ENCODE results near the gene ZNF407. TPM values are rescaled to one million over a fixed set of nuclear protein-coding genes. Genes with fewer than 3 reads are reported as not detected.
A peak's percentile ranks its signal among the peaks of the same experiment; 100 is the strongest.

The ZNF407 gene
- total RNA-seq, 1 donor from 2014 or later: 19.8 TPM

GRCh38 chr18:75062297-75062886 lies 464.7 kb downstream of the ZNF407 start:
- no peak for DNase-seq (ENCODE audit: low spot score)
- H3K9me3 Mint-ChIP-seq: no peaks in the 10 kb centered on the region
- H3K36me3 Mint-ChIP-seq (ENCODE audit: low read depth): peaks cover 3% of the 10 kb centered on the region
- H3K4me1 Mint-ChIP-seq (ENCODE audit: low read depth): no peaks in the 10 kb centered on the region
- intact Hi-C loops (cut with micrococcal nuclease): no loop called here
- H3K27ac Mint-ChIP-seq: no peak overlapping the region
- no peak overlapping the region for H3K4me3 Mint-ChIP-seq
- no peaks in the 10 kb centered on the region for H3K27me3 Mint-ChIP-seq (ENCODE audit: insufficient read depth)

GRCh38 chr18:75063196-75063595 lies 465.5 kb downstream of the ZNF407 start:
- intact Hi-C loops (cut with micrococcal nuclease): no loop called here
- DNase-seq (ENCODE audit: low spot score): no peak
- H3K36me3 Mint-ChIP-seq (ENCODE audit: low read depth): peaks cover 3% of the 10 kb centered on the region
- no peaks in the 10 kb centered on the region for H3K4me1 Mint-ChIP-seq (ENCODE audit: low read depth)
- H3K27me3 Mint-ChIP-seq (ENCODE audit: insufficient read depth): no peaks in the 10 kb centered on the region
- H3K9me3 Mint-ChIP-seq: no peaks in the 10 kb centered on the region
- no peak overlapping the region for H3K4me3 Mint-ChIP-seq
- no peak overlapping the region for H3K27ac Mint-ChIP-seq

GRCh38 chr18:75063615-75064512 lies 466.2 kb downstream of the ZNF407 start:
- no peak for DNase-seq (ENCODE audit: low spot score)
- no peaks in the 10 kb centered on the region for H3K4me1 Mint-ChIP-seq (ENCODE audit: low read depth)
- no peak overlapping the region for H3K27ac Mint-ChIP-seq
- H3K36me3 Mint-ChIP-seq (ENCODE audit: low read depth): peaks cover 3% of the 10 kb centered on the region
- H3K9me3 Mint-ChIP-seq: no peaks in the 10 kb centered on the region
- H3K4me3 Mint-ChIP-seq: no peak overlapping the region
- intact Hi-C loops (cut with micrococcal nuclease): no loop called here
- H3K27me3 Mint-ChIP-seq (ENCODE audit: insufficient read depth): no peaks in the 10 kb centered on the region

- Mint-ChIP-seq H3K36me3 (ENCODE audit: low read depth) (peaks cover 3% of the 10 kb centered on the region), H3K4me3 (no peak overlapping the region), H3K9me3 (no peaks in the 10 kb centered on the region), H3K27me3 (ENCODE audit: insufficient read depth) (no peaks in the 10 kb centered on the region), H3K4me1 (ENCODE audit: low read depth) (peaks cover 4% of the 10 kb centered on the region), H3K27ac (no peak overlapping the region)
- no peak for DNase-seq (ENCODE audit: low spot score)
- intact Hi-C loops (cut with micrococcal nuclease): no loop called here
Measured at GRCh38 chr18:75064513-75064905, 466.8 kb downstream of the ZNF407 start.

GRCh38 chr18:75065251-75066000 lies 467.8 kb downstream of the ZNF407 start:
- intact Hi-C loops (cut with micrococcal nuclease): no loop called here
- no peaks in the 10 kb centered on the region for H3K27me3 Mint-ChIP-seq (ENCODE audit: insufficient read depth)

GRCh38 chr18:75066021-75066880 lies 468.6 kb downstream of the ZNF407 start:
- Mint-ChIP-seq H3K4me3 (no peak overlapping the region), H3K27me3 (ENCODE audit: insufficient read depth) (no peaks in the 10 kb centered on the region), H3K27ac (no peak overlapping the region), H3K36me3 (ENCODE audit: low read depth) (peaks cover 3% of the 10 kb centered on the region), H3K9me3 (no peaks in the 10 kb centered on the region), H3K4me1 (ENCODE audit: low read depth) (peaks cover 21% of the 10 kb centered on the region)
- intact Hi-C loops (cut with micrococcal nuclease): no loop called here
- DNase-seq (ENCODE audit: low spot score): no peak

More at GRCh38 chr18:75065251-75066000, 467.8 kb downstream of the ZNF407 start:
- Mint-ChIP-seq H3K9me3 (no peaks in the 10 kb centered on the region), H3K4me1 (ENCODE audit: low read depth) (peaks cover 13% of the 10 kb centered on the region), H3K36me3 (ENCODE audit: low read depth) (peaks cover 3% of the 10 kb centered on the region), H3K27ac (no peak overlapping the region), H3K4me3 (no peak overlapping the region)
- no peak for DNase-seq (ENCODE audit: low spot score)

- Mint-ChIP-seq H3K27me3 (ENCODE audit: insufficient read depth) (no peaks in the 10 kb centered on the region), H3K36me3 (ENCODE audit: low read depth) (peaks cover 3% of the 10 kb centered on the region), H3K9me3 (no peaks in the 10 kb centered on the region), H3K4me3 (no peak overlapping the region), H3K27ac (no peak overlapping the region), H3K4me1 (ENCODE audit: low read depth) (peaks cover 26% of the 10 kb centered on the region)
- intact Hi-C loops (cut with micrococcal nuclease): no loop called here
- DNase-seq (ENCODE audit: low spot score): no peak
Measured at GRCh38 chr18:75066936-75067335, 469.3 kb downstream of the ZNF407 start.

- intact Hi-C loops (cut with micrococcal nuclease): no loop called here
- peaks cover 31% of the 10 kb centered on the region for H3K4me1 Mint-ChIP-seq (ENCODE audit: low read depth)
- no peak for DNase-seq (ENCODE audit: low spot score)
- H3K4me3 Mint-ChIP-seq: no peak overlapping the region
- H3K36me3 Mint-ChIP-seq (ENCODE audit: low read depth): peaks cover 3% of the 10 kb centered on the region
- no peaks in the 10 kb centered on the region for H3K27me3 Mint-ChIP-seq (ENCODE audit: insufficient read depth)
- H3K27ac Mint-ChIP-seq: no peak overlapping the region
- no peaks in the 10 kb centered on the region for H3K9me3 Mint-ChIP-seq
Measured at GRCh38 chr18:75067996-75068645, 470.5 kb downstream of the ZNF407 start.

GRCh38 chr18:75068682-75069435 lies 471.2 kb downstream of the ZNF407 start:
- intact Hi-C loops (cut with micrococcal nuclease): no loop called here
- no peaks in the 10 kb centered on the region for H3K9me3 Mint-ChIP-seq
- H3K36me3 Mint-ChIP-seq (ENCODE audit: low read depth): peaks cover 3% of the 10 kb centered on the region
- peaks cover 31% of the 10 kb centered on the region for H3K4me1 Mint-ChIP-seq (ENCODE audit: low read depth)
- no peaks in the 10 kb centered on the region for H3K27me3 Mint-ChIP-seq (ENCODE audit: insufficient read depth)
- no peak overlapping the region for H3K4me3 Mint-ChIP-seq
- peak overlapping the region; percentile 61 for H3K27ac Mint-ChIP-seq
- DNase-seq (ENCODE audit: low spot score): no peak

GRCh38 chr18:75070235-75070624 lies 472.6 kb downstream of the ZNF407 start:
- Mint-ChIP-seq H3K4me3 (peak overlapping the region; percentile 78), H3K27ac (peak overlapping the region; percentile 96), H3K27me3 (ENCODE audit: insufficient read depth) (no peaks in the 10 kb centered on the region), H3K4me1 (ENCODE audit: low read depth) (peaks cover 31% of the 10 kb centered on the region), H3K9me3 (no peaks in the 10 kb centered on the region), H3K36me3 (ENCODE audit: low read depth) (no peaks in the 10 kb centered on the region)
- DNase-seq (ENCODE audit: low spot score): no peak
- intact Hi-C loops (cut with micrococcal nuclease): loop anchor here (1.0 to 10.0 kb wide), 8 partner anchors 16 to 1305 kb away; partner anchors contain the start of genes TIMM21 and TSHZ1

GRCh38 chr18:75070625-75071483 lies 473.2 kb downstream of the ZNF407 start:
- no peaks in the 10 kb centered on the region for H3K27me3 Mint-ChIP-seq (ENCODE audit: insufficient read depth)
- peak overlapping the region; percentile 78 for H3K4me3 Mint-ChIP-seq
- peak overlapping the region; percentile 96 for H3K27ac Mint-ChIP-seq
- intact Hi-C loops (cut with micrococcal nuclease): loop anchor here (1.0 to 10.0 kb wide), 11 partner anchors 17 to 1304 kb away; partner anchors contain the start of genes TIMM21 and TSHZ1
- peaks cover 31% of the 10 kb centered on the region for H3K4me1 Mint-ChIP-seq (ENCODE audit: low read depth)
- DNase-seq (ENCODE audit: low spot score): peak; percentile 70
- H3K9me3 Mint-ChIP-seq: no peaks in the 10 kb centered on the region
- no peaks in the 10 kb centered on the region for H3K36me3 Mint-ChIP-seq (ENCODE audit: low read depth)

Data from activated T-helper 1 cell treated with anti-CD3 and anti-CD28 coated beads, Interleukin-12 subunit alpha, Interleukin-12 subunit beta, Interleukin-2, Interleukin-4 antibody, amounts not matched to agents 30 ng/mL and 10 ng/mL and 1 ng/mL, durations not matched to agents 14 hours and 24 hours and 36 hours (primary cell).